ENCODE measurements around the gene PLEKHJ1.

Gene PLEKHJ1

GRCh38 chr19:2249010-2249866 lies 13.1 kb upstream of the PLEKHJ1 start, which contains the start of gene AMH:
AMH (plus strand) TSS chr19:2249323; CDS start chr19:2249333, 10 bp downstream.
- no peak for DNase-seq

- DNase-seq = no peak
Observed at GRCh38 chr19:2248136-2249009, 12.2 kb upstream of the PLEKHJ1 start.

- DNase-seq = no peak
Observed at GRCh38 chr19:2247433-2248101, 11.4 kb upstream of the PLEKHJ1 start.

- DNase-seq = no peak
Observed at GRCh38 chr19:2246801-2247361, 10.8 kb upstream of the PLEKHJ1 start.

- DNase-seq = no peak
Observed at GRCh38 chr19:2246014-2246620, 10.0 kb upstream of the PLEKHJ1 start.

GRCh38 chr19:2245273-2245672 lies 9.1 kb upstream of the PLEKHJ1 start:
- DNase-seq = no peak

- DNase-seq = no peak
Observed at GRCh38 chr19:2244486-2244885, 8.4 kb upstream of the PLEKHJ1 start.

GRCh38 chr19:2244125-2244411 lies 7.9 kb upstream of the PLEKHJ1 start:
- DNase-seq = no peak

GRCh38 chr19:2243274-2244124 lies 7.4 kb upstream of the PLEKHJ1 start:
- no peak for DNase-seq

- DNase-seq = no peak
Observed at GRCh38 chr19:2242816-2243215, 6.7 kb upstream of the PLEKHJ1 start.

GRCh38 chr19:2242092-2242537 lies 6.0 kb upstream of the PLEKHJ1 start:
- DNase-seq = no peak

GRCh38 chr19:2240881-2241760 lies 5.0 kb upstream of the PLEKHJ1 start:
- no peak for DNase-seq

GRCh38 chr19:2239771-2240770 lies 3.9 kb upstream of the PLEKHJ1 start:
- DNase-seq = no peak

- DNase-seq = no peak
Observed at GRCh38 chr19:2239173-2239572, 3.0 kb upstream of the PLEKHJ1 start.

- no peak for DNase-seq
Observed at GRCh38 chr19:2237869-2238153, 1.7 kb upstream of the PLEKHJ1 start.

- no peak for DNase-seq
Observed at GRCh38 chr19:2237051-2237868, 1.1 kb upstream of the PLEKHJ1 start.

GRCh38 chr19:2236064-2236313 lies 140 bp downstream of the PLEKHJ1 start:
- no peak for DNase-seq

- DNase-seq = no peak
Observed at GRCh38 chr19:2235381-2236063, 607 bp downstream of the PLEKHJ1 start.

All from activated naive CD4-positive, alpha-beta T cell treated with anti-CD3 and anti-CD28 coated beads, Interleukin-2, amount 50 U/mL, for 16 hours (primary cell).